Muscle of arm (tissue), 12 donors: ENCODE measurements around the gene ZFP91. TPM values are rescaled to one million over a fixed set of nuclear protein-coding genes. Genes with fewer than 3 reads are reported as not detected.

Experiments
- DNase-seq: peaks from one replicate; pipeline ENCODE4 v3.0.0-alpha.2; 2013
- polyA plus RNA-seq, 12 donors: library from polyadenylated mRNA; unstranded; fragments of 120-200 nt; gene quantifications; one replicate each; pipeline ENCODE4 v1.2.1, GENCODE V29; 2013; ENCODE audit not compliant: insufficient read length in 12 of 12

The ZFP91 gene
- polyA plus RNA-seq, 12 donors, result 39.7 to 51.6 (median 46.6) TPM; not detected in 1

- DNase-seq, result peak; percentile 95
These were observed 598 bp downstream of the ZFP91 start for GRCh38 chr11:58579192-58580129.

- DNase-seq, result no peak
These were observed 1.4 kb downstream of the ZFP91 start for GRCh38 chr11:58580311-58580710.

DNA sequence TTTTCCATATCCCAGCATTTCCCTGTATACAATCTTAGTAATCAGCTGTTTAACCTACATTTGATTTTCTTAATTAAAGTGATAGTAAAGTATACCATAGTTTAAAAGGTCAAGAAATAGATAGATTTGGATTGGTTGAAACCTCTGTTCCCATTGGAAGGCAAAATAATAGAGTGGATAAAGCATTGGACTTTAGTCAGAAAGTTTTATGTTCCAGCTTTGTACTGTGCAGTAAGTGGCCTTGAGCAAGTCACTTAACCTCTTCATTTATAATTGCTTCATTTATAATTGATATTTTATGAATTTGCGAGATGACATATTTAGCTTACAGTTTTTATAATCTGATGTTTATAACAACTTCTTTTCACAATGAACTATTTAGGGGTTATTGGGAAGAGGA lies 3.6 kb downstream of the ZFP91 start:
- no peak for DNase-seq

- DNase-seq, result no peak
These were observed 8.1 kb downstream of the ZFP91 start for GRCh38 chr11:58586998-58587397.

DNA sequence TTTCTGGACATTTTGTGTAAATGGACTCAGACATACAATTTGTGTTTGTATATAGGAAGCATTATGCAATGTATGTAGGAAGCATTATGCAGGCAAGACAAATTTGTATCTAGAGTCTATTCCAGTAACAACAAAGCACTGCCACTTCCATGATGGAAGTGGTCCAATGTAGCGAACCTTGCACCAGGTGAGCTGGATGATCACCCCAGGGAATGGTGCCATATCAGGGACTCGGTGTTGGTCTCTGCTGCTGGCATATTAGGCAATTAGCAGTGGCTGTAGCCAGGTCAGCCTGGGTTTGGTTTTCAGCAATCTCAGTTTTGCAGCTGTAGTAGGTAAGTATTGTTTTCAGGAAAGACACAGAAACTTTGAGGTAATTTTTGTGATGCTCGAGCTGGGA lies 12.8 kb downstream of the ZFP91 start:
- DNase-seq, result no peak

GRCh38 chr11:58592760-58593472 lies 14.1 kb downstream of the ZFP91 start:
- DNase-seq, result no peak

DNA sequence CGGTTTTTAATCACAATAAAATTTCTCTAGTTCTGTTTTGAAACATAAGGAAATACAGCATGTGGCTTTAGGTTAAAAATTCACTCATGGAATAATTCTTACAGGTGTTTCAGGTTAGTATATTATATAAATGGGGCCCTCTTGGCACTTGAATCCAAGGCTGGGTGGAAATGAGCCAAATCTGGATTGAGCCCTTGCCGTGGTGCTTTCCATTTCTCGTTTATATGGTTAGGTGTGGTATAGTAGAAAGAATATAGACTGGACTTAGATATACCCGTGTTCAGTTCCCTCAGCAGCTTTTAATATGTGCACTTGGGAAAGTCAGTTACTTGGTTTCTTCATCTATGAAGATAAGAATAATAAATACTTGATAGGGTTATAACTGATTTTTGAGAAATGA lies 16.0 kb downstream of the ZFP91 start:
- no peak for DNase-seq

GRCh38 chr11:58596621-58597020 lies 17.8 kb downstream of the ZFP91 start:
- no peak for DNase-seq

DNA sequence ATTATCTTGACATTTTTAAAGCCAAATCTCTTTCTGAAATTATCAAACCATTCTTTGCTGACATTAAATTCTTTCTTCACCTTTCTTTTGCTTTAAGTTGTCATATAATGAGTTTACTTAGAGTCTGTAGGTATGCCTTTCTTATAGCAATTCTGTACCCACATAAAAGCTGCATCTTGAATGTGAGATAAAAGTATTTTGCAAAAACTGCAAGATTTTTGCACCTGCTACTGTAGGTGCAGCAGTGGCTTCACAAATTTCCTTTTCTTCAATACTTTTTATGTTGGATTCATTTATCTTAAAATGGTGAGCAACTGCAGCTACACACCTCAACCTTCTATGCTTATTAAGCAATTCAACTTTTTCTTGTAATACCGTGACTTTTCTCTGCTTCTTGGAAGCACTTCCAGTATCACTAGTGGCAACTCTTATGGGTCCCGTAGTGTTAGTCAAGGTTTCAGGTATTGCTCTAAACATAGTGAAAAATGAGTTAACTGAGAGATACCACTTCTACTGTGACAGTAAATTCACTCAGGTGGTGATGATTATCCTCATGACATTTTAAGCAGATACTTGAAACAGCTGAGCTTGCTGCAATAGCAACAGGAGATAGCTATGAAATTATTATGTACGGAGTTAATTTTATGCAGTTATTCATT lies 18.8 kb downstream of the ZFP91 start:
- no peak for DNase-seq

DNA sequence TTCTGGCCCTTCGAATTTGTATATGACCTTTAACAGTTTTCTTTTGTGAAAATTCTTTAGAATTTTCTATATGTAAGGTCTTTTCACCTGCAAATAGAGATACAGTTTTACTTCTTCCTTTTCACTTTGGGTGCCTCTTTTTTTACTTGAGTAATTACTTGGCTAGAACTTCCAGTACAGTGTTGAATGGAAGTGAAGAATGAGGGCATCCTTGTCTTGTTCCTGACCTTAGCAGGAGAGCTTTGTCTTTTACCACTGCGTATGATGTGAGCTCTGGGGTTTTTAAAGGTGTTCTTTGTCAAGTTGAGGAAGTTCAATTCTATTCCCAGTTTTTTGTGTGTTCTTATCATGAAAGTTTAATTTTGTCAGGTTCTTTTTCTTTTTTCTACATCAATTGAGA lies 21.6 kb downstream of the ZFP91 start:
- DNase-seq, result no peak

- no peak for DNase-seq
These were observed 28.3 kb downstream of the ZFP91 start for GRCh38 chr11:58606930-58607714.

DNA sequence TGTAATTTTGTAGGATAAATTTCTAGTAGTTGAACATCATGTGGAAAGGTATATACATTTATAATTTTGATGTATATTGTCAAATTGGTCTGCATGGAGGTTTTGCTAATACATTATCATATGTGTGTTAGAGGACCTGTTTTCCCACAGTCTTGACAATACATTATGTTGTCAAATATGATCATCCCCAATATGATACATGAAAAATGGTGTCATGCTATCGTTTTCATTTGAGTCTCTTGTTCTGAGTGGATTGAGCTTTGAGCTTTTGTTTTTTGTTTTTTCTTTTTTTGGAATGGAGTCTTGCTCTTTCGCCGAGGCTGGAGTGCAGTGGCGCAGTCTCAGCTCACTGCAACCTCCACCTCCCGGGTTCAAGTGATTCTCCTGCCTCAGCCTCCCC lies 29.5 kb downstream of the ZFP91 start:
- DNase-seq, result no peak

GRCh38 chr11:58609723-58610122 lies 30.9 kb downstream of the ZFP91 start:
- DNase-seq, result no peak

GRCh38 chr11:58613228-58613627 lies 34.4 kb downstream of the ZFP91 start:
- DNase-seq, result no peak

- no peak for DNase-seq
These were observed 36.7 kb downstream of the ZFP91 start for GRCh38 chr11:58615559-58615958.

DNA sequence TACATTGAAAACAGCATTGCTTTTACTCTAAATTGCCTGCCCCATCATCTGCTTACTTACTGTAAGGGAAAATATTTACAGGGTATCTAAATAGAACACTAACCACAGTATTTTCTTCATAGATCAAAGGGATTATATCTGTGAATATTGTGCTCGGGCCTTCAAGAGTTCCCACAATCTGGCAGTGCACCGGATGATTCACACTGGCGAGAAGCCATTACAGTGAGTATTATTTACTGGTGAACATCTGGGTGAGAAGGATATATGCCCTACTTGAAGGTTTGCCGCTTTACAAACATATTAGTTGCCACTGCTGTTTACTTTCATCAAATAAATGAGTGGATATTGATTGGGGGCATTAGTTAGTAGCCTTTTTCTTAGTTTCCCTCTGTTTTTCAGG lies 37.7 kb downstream of the ZFP91 start:
- no peak for DNase-seq

DNA sequence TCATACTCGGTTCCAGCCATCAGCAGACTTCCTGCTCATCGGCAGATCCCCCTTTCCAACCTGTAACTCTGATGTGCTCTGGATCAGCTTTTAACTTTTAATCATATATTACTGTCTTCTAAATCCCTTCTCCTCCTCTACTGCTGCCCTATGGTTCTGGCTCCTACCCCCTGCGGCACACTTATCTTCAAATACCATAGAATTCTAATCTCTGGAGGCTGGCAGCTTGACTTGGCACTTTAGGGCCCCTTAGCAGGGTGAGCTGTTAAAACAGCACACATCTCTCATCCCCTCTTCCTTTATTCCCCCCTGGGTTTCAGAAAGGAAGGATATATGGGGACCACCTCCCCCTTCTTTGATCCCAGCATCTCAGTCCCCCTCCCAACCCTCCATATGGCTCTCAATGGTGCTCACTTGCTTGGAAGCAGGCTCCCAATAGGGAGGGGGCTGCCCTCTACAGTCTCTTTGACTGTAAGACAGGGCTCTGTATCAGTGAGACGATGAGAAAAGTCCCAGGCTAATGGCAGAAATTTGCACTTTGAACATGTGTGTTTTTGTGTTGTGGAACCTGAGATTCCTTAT lies 39.2 kb downstream of the ZFP91 start:
- DNase-seq, result no peak

DNA sequence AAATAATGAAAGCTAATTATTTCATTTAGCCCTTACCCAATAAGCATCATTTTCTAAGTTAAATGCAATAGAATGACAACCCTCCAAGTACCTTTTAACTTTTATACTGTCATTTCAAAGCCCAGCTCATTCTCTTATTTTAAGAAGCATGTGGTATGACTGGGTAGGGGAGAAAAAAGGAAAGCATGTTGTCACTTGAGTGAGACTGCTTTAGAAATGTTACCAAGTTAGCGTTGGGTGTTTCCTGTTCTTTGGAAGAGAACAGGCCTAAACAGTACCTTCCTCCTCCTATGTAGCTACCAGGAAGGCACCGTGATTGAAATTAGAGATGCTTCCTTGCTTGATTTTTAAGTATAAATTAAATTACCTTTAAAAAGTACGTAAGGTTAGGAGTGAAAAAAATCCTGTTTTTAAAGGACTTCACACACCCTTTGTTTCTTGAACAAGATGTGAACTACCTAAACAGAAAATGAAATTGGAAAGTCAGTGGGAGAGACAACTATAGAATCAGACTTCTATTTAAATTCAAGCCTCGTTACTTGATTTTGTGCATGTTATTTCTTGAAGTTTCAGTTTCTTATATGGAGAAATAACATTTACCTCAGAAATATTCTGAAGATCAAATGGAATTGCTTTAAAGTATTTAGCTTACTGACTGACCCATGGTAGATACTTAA lies 42.9 kb downstream of the ZFP91 start:
- DNase-seq, result no peak

GRCh38 chr11:58622344-58622743 lies 43.5 kb downstream of the ZFP91 start, which contains the start of gene CNTF:
Gene CNTF, plus strand, starts transcription at chr11:58622665. Its CDS starts 88 bp downstream, at chr11:58622753.
- no peak for DNase-seq

- peak; percentile 10 for DNase-seq
These were observed 46.2 kb downstream of the ZFP91 start for GRCh38 chr11:58625086-58625485.
